HL-60 (cell line): ENCODE results near the gene C19orf12.

Experiments
- DNase-seq, 2 experiments: peaks; one replicate each; pipeline ENCODE4 v3.0.0-alpha.2; 2010 to 2020; ENCODE audit warnings: low read depth in 1 of 2, low spot score in 1 of 2
- H3K27ac ChIP-seq: fragments of 250-450 bp; sonication (Bioruptor Pico); replicated peaks from 2 replicates; pipeline ENCODE4 v1.5.1; 2020; ENCODE audit warnings: mild to moderate bottlenecking, moderate library complexity
- H3K27me3 ChIP-seq: fragments of 250-450 bp; sonication (Bioruptor Pico); 2 replicates; pipeline ENCODE4 v1.5.1; 2021; ENCODE audit warnings: mild to moderate bottlenecking, moderate library complexity; ENCODE audit not compliant: insufficient read depth, poor library complexity, severe bottlenecking
- H3K4me3 ChIP-seq: replicated peaks from 2 replicates; pipeline ENCODE4 v1.5.1; 2011; ENCODE audit warnings: mild to moderate bottlenecking, control low read depth, low read length; ENCODE audit not compliant: insufficient read depth
- GABPA ChIP-seq: IDR thresholded peaks from 2 replicates; pipeline ENCODE4 v1.6.1; 2012; ENCODE audit warnings: low read depth
- POLR2AphosphoS5 ChIP-seq: IDR thresholded peaks from 2 replicates; pipeline ENCODE4 v1.6.1; 2012; ENCODE audit warnings: low read depth
- SPI1 ChIP-seq: IDR thresholded peaks from 2 replicates; pipeline ENCODE4 v1.6.1; 2012; ENCODE audit warnings: low read depth, mild to moderate bottlenecking, borderline replicate concordance
- TF ChIP-seq, protein P1 (sequence below): IDR thresholded peaks from one replicate; pipeline ENCODE4 v1.5.1; 2011; ENCODE audit warnings: low read length, control low read depth, inconsistent platforms; ENCODE audit not compliant: insufficient read depth
- TF ChIP-seq, protein P2 (sequence below): IDR thresholded peaks from 2 replicates; pipeline ENCODE4 v1.6.1; 2012; ENCODE audit warnings: low read depth; ENCODE audit not compliant: insufficient replicate concordance

Gene C19orf12

GRCh38 chr19:29665215-29665825 is 49.7 kb downstream of the C19orf12 start, which contains the start of gene PLEKHF1:
Gene PLEKHF1, plus strand, starts transcription at chr19:29665461. Its CDS starts 8,379 bp downstream, at chr19:29673840.
- H3K27me3 ChIP-seq = peaks cover 3% of the 10 kb centered on the region
- TF ChIP-seq, protein P1, sequence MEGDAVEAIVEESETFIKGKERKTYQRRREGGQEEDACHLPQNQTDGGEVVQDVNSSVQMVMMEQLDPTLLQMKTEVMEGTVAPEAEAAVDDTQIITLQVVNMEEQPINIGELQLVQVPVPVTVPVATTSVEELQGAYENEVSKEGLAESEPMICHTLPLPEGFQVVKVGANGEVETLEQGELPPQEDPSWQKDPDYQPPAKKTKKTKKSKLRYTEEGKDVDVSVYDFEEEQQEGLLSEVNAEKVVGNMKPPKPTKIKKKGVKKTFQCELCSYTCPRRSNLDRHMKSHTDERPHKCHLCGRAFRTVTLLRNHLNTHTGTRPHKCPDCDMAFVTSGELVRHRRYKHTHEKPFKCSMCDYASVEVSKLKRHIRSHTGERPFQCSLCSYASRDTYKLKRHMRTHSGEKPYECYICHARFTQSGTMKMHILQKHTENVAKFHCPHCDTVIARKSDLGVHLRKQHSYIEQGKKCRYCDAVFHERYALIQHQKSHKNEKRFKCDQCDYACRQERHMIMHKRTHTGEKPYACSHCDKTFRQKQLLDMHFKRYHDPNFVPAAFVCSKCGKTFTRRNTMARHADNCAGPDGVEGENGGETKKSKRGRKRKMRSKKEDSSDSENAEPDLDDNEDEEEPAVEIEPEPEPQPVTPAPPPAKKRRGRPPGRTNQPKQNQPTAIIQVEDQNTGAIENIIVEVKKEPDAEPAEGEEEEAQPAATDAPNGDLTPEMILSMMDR = no peak
- TF ChIP-seq, protein P2, sequence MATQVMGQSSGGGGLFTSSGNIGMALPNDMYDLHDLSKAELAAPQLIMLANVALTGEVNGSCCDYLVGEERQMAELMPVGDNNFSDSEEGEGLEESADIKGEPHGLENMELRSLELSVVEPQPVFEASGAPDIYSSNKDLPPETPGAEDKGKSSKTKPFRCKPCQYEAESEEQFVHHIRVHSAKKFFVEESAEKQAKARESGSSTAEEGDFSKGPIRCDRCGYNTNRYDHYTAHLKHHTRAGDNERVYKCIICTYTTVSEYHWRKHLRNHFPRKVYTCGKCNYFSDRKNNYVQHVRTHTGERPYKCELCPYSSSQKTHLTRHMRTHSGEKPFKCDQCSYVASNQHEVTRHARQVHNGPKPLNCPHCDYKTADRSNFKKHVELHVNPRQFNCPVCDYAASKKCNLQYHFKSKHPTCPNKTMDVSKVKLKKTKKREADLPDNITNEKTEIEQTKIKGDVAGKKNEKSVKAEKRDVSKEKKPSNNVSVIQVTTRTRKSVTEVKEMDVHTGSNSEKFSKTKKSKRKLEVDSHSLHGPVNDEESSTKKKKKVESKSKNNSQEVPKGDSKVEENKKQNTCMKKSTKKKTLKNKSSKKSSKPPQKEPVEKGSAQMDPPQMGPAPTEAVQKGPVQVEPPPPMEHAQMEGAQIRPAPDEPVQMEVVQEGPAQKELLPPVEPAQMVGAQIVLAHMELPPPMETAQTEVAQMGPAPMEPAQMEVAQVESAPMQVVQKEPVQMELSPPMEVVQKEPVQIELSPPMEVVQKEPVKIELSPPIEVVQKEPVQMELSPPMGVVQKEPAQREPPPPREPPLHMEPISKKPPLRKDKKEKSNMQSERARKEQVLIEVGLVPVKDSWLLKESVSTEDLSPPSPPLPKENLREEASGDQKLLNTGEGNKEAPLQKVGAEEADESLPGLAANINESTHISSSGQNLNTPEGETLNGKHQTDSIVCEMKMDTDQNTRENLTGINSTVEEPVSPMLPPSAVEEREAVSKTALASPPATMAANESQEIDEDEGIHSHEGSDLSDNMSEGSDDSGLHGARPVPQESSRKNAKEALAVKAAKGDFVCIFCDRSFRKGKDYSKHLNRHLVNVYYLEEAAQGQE = no peak
- TF ChIP-seq SPI1 (no peak), POLR2AphosphoS5 (no peak), GABPA (no peak)
- peak within 1 kb of the TSS; percentile 52 for H3K4me3 ChIP-seq
- no peak within 1 kb of the TSS for H3K27ac ChIP-seq
- peak; percentile 63 to 64 for DNase-seq

DNA sequence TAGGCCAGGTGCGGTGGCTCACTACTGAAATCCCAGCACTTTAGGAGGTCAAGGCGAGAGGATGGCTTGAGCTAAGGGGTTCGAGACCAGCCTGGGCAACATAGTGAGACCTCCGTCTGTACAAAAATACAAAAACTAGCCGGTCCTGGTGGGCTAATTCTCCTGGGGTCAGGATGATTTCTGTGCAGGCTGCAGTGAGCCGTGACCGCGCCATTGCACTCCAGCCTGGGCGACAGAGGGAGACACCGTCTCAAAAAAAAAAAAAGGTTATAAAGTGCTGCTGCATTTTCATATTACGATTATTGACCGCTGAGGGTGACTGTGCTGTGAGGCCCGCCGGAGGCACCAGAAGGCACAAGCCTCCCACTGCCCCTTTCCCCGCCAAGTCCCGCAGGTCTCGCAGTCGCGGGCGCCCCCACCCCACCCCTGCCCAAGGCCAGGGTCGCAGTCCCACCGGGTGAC is 50.3 kb downstream of the C19orf12 start:
- TF ChIP-seq SPI1 (no peak), GABPA (no peak), POLR2AphosphoS5 (no peak)
- TF ChIP-seq, protein P2 = no peak
- TF ChIP-seq, protein P1 = no peak
- Histone ChIP-seq H3K27ac (no peak overlapping the region), H3K27me3 (peaks cover 3% of the 10 kb centered on the region), H3K4me3 (peak overlapping the region; percentile 52)
- DNase-seq = no peak

- H3K27me3 ChIP-seq = peaks cover 3% of the 10 kb centered on the region
- no peak for DNase-seq
- H3K27ac ChIP-seq = no peak overlapping the region
- TF ChIP-seq SPI1 (no peak), GABPA (no peak), POLR2AphosphoS5 (no peak)
- TF ChIP-seq, protein P2 = no peak
- TF ChIP-seq, protein P1 = no peak
- no peak overlapping the region for H3K4me3 ChIP-seq
Measured at GRCh38 chr19:29663861-29664752, 51.0 kb downstream of the C19orf12 start.
